NCI-H128 (cell line): ENCODE results near the gene CNTNAP1.

ENCODE experiments used
- DNase-seq: peaks from one replicate; lab custom pipeline; 2025; ENCODE audit not compliant: unreplicated experiment; lab: John Stamatoyannopoulos, UW

CNTNAP1 gene

DNA sequence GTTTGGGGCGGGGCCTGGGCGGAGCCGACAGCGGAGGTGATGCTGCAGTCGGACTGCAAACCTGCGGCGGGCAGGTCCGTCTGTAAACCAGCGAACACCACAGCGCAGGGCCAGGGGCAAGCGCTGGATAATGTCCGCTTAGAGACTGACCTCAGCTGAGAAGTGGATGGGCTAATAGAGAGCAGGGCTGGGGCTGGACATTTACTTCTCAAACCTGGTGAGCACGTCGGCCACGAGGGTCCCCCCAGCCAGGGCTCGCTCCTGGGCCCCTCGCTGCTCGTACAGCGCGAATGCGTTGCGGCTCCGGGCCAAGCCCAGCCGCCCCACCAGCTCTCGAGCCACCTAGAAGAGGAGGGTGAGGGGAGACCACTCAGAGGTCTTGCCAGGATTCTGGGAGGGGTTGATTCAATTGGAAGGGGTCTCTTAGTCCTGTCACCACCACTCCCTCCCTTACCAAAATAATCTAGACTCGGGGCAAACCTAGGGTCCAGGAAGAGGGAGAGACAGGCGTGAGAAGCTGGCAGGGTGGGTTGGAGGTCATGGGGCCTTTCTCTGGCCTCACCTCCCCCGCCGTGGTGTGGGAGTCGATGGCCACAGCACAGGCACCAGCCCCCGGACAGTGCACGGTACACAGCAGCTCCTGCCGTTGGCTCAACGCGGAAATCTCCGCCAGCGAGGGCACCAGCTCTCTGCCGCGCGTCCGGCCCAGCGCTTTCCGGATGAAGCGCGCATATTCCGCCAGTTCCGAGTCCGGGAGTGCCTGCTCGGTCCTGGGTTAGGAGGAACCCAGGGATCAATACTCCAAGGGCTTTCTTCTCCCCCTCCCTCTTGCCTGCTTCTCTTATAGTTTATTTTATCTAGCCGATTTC, 11.3 kb upstream of the CNTNAP1 start:
- DNase-seq, result no peak

DNA sequence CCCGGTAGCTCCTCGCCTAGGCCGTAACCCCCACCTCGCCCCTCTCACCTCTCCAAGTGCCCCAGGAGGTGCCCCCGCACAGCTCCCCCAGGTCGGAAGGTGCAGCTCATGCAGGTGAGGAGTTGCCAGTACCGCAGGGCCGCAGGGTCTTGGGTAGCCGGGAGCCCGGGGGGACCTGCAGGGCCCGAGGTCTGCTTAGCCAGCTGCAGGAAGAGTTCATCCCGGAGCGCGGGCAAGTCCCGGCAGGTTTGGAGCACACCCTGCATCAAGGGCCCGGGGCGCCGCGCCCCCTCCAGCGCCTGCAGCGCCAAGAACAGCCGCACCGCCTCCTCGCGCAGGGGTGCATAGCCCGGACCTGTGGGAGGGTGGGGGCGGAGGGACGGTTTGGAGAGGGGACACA, 10.3 kb upstream of the CNTNAP1 start:
- no peak for DNase-seq

DNA sequence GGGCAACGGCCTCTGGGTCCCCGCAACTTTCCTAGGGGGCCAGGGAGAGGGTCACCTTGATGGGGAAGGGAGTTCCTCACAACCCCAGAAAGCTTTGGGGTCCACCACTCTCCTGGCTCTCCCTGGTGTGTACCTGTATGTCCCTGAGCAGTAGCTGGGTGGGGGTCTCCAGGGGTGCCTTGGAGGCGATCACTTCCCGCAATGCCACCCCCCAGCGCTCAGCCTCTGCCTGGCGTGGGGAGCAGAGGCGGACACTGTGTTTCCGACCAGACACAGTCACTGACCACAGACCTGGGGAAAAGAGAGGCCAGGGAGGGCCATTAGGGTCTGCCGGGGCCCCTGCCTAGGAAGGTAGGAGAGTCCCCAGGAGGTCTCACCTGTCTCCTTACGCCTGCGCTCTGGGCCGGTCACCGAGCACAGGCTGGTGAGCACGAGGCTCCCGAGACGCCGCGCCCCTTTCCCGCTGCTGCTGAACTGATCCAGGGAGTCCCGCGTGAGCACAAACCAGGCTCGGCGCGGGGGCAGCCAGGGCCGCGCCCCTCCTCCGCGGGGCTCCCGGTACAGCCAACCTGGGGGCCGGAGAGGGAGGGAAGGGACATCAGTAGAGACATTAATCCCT, 9.0 kb upstream of the CNTNAP1 start:
- DNase-seq, result no peak

DNA sequence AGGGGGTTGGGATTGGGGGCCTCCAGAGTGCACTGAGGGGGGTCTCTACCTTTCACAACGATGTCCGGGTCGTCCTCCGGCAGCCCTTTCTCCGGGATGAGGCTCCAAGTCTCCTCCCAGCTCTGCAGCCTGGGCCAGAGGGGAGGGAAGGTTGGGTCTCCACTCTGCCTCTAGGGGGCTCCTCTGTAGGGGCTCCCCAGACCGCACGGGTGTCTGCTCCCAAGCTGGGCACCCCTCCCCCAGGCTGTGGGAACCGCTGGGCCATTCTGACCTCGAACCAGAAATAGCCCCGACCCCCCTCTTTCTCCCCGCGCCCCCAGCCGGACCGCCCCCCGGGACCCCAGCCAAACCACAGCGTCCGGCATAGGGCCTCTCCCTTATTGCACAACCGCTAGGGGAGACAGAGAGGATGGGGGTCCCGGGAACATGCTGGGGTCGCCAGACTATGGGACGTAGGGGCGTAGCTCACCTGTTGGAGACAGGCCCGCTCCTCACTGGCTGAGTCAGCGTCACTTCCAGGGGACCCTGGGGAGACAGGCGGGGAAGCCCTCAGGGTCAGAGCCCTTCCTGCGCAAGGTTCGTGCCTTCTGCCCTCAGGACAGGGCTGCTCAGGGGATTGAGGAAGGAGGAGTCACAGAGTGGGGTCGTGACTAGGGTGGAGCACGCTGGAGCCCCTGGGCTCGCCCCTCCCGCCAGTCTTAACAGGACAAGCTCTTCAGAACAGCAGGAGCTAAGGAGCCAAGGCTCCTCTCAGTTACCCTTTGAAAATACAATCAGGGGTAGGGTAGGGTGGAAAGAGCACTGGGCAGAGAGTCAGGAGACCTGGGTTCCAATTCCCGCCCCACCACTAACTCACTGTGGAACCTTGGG, 8.2 kb upstream of the CNTNAP1 start:
- DNase-seq, result no peak

DNA sequence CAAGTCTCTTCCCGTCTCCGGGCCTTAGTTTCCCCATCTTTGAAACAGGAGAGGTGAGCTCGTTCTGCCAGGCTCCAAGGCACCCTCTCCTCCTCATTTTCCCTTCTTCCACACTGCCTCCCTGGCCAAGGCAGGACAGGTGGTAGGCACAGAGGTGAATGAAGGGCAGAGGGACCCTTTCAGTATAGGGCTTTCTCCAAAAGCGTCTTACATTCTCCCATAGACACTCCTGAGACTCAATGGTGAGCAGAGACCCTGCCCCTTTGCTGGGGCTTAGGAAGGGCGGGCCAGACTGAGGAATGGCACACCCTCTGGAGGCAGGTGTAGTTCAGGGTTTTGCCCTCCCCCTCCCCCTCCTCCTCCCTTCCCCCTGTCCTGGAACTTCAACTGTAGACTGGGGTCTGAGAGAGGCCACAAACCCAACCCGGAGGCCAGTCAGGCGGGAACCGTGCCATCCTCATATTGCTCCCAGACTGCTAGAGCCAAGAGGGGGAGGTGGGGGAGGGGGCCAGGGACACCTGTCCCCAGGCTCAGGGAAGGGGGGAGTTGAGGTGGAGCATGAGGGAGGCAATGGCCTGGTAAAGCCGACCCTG, 7.5 kb upstream of the CNTNAP1 start:
- no peak for DNase-seq

DNA sequence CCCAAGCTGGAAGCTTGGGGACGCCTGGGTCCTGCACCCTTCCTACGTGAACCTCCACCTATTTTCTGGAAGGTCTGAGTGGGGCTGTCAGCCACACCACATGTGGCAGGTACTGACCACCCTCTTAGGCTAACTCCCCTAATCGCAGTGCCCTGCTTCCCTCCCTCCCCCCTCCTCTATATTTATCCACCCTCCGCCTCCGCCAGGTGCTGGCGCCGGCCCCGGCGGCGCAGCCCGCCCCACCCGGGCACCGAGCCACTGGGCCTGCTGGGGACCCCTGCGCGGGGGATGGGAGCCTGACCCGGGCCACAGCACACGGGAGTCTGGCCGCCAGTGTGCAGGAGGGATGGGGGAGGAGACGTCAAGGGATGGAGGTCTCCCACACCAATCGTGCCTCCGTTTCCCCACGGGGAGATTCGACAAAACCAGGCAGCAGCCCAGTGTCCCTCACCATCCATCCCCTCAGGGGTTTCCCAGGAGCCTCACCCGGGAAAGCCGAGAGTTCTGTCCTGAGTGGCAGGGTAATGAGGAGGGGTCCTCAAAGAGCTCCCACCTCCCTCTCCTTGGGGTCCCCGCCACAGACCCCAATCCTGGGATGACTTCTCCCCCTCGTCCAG, 6.9 kb upstream of the CNTNAP1 start:
- DNase-seq, result no peak

DNA sequence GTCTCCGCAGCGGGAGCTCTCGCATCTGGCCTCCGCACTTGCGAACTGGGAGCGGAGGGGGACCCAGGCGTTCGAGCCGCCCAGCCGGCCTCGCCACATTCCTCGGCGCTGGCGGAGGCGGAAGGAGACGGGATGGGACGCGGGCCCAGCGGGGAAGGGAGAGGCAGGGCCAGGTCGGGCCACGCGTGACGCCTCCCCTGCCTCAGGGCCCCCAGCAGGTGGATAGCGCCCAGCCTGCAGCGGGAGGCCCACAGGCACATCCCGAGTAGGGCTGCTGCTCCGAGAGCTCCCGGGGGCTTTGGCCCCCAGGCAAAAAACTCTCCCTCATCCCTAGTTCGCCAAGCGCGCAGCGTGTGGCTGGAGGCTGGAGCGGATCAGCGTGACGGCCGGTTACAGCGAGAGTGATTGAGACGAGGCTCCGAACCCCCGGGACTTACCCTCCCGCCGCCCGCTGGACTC, 6.3 kb upstream of the CNTNAP1 start:
- DNase-seq, result no peak

DNA sequence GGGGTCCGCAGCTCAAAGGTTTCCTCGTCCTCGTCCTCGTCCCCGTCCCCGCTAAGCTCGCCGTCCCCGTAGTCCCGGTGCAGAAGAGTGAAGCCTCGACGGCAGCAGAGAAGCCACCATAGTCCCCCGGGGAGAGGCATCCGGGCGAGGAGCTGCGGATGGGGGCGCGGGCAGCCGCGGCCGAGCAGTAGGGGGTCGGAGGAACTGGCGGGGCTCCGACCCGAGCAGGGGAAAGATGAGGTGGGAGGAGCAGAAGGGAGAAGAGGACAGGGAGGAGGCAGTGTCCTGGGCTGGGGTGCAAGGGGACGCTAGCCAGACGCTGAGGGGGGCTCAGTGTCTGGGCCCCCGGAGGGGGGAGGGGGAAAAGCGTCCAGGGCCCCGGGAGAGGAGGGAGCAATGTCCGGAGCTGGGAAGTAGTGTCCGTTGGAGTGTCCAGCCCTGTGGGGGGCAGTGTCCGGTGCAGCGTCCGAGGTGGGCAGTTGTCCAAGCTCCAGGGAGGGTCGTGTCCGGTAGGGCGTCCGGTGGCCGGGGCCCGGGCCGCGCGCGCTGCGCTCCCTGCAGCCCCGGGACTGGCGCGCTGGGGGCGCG, 5.8 kb upstream of the CNTNAP1 start, which contains the start of gene PLEKHH3:
PLEKHH3 (minus strand) TSS at position 571 of the 588 bp plus-strand sequence; CDS start at position 140, 431 bp downstream.
- no peak for DNase-seq

DNA sequence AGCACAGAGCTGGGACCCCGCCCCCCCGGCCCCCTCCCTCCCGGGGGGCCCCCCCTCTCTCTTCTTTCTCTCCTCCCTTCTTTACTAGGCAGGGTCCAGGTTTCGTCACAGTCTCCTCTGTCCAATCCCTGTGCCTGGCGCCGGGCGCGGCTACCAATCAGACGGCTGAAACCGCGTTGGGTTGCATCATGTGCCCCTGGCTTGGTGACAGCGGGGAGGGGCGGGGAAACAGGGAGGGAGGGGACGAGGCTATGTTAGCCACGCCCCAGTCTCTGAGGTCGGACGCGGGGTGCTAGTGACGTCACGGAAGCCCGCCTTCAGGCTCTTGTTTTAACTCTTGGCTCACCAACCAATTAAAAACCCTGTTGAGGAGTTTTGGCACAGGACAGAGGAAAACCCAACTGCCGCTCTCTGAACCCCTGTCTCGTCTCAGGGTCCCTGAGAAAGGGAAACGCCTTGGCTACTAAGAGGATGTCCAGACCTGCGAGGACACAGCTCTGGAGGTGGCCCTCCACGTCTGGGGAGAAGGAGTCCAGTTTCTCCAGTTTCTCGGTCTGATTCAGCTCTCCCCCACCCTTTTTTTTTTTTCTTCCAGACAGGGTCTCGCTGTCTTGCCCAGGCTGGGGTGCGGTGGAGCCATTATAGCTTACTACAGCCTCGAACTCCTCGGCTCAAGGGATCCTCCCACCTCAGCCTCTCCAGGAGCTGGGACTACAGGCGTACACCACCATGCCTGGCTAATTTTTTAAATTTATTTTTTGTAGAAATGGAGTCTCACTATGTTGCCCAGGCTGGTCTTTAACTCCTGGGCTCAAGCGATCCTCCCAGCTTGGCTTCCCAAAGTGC, 5.1 kb upstream of the CNTNAP1 start:
- peak; percentile 93 for DNase-seq

DNA sequence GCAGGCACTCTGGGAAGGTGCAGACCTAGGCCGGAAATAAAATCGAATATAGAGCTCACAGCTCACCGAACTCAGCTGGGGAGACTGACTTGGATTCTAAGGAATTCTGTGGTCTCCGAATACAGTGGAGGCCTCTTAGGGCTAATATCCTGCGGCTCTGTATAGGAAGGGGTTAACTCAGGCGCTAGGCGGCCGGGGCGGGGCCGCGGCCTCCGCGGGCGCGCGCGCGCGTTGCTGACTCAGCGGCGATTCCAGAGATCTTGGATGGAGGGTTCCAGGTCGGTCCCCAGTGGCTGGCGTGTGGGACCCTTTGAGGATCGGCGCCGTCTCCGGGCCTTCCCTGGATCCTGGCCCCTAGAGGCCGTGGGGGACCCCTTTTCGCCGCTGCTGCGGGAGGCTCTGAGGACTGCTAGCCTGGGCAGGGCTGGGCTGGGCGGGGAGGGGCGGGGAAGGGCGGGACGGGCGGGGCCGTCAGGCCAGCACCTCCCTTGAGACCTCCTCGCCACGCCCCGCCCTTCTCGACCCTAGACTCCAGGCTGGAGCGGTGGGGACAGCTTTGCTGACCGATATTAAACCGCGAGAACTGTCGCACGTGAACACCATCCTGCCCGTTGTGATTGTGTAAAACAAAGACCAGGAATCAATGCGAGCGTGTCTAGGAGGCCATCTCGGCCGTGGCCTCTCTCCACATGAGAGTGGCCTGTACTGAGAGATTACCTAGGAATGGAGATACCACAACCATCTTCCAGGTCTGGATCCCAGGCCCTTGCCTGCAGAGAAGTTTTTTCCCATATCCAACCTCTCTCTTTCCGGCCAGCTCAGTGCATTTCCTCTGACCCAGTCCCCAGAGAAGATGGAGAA, 4.2 kb upstream of the CNTNAP1 start:
- peak; percentile 42 for DNase-seq

DNA sequence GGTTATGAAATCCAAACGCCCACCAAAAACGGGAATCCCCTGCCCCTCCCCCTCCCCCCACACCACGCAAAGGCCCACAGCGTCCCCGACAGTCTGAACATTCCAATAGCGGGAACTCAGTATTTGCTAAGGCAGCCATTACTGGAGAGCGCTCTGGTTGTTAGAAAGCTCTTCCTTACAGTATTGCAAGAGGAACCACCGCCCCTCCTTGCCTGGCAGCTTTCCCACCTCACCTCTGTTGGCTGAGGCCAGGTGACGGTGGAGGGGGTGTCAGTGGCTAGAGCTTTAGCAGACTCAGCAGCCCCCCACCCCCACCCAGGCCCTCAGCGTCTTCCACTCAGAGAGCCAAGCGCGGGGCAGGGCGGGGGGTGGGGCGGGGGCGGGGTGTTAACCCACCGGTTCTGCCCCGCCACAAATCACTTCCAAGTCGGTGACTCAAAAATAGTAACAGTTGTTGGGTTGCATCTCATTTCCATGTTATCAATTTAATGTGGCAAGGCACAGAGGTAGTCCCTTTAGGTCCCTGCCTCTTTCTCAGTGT, 3.3 kb upstream of the CNTNAP1 start:
- no peak for DNase-seq

DNA sequence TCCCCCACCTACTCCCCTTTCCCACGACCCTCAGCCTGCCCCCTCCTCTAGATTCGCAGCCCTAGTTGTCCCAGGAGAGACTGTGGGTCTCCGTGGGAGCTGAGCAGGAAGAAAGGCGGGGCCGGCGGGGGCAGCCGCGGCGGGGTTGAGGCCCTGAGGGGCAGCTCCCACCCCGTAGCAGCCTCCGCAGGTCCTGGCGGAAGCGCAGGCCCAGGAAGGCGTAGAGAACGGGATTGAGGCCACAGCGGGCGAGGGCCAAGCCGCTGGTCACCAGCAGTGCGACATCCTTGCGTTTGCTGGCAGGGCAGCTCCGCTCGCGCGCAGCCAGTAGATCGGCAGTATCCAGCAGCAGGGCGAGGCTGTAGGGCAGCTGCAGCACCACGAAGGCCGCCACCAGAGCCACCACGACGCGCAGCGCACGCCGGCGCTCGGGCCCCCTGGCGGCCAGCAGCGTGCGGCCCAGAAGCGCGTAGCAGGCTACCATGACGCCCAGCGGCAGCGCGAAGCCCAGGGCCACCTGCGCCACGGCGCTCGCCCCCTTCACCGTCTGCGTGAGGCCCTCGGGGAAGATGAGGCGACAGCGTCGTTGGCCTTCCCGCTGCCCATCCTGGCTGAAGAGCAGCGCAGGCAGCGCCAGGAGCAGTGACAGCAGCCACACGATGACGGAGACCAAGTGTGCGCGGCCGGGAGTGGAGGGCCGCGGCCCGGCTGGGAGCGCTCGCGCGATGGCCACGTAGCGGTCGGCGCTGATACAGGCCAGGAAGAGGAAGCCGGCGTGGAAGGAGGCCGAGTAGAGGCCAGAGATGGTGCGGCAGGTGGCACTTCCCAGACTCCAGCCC, 2.6 kb upstream of the CNTNAP1 start:
- peak; percentile 24 for DNase-seq

DNA sequence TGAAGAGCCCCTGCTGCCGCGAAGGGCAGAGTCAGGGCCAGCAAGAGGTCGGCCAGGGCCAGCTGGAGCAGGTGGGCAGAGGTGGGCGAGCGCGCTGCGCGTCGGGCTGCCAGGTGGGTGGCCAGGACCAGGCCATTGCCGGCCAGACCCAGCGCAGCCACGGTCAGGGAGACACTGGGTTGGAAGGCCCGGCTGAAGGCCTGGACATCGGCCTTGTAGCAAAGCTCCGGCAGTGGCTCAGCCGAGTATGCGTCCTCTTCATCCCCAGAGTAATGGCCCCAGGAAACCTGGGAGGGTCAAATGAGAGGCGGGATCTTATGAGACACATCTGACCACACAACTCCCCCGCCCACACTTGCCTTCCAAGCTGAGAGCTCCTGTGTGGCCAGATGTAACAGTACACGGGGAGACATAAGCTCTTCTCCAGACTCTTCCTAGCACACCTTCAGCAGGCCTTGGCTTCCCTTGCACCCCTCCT, 2.0 kb upstream of the CNTNAP1 start:
- DNase-seq, result no peak

DNA sequence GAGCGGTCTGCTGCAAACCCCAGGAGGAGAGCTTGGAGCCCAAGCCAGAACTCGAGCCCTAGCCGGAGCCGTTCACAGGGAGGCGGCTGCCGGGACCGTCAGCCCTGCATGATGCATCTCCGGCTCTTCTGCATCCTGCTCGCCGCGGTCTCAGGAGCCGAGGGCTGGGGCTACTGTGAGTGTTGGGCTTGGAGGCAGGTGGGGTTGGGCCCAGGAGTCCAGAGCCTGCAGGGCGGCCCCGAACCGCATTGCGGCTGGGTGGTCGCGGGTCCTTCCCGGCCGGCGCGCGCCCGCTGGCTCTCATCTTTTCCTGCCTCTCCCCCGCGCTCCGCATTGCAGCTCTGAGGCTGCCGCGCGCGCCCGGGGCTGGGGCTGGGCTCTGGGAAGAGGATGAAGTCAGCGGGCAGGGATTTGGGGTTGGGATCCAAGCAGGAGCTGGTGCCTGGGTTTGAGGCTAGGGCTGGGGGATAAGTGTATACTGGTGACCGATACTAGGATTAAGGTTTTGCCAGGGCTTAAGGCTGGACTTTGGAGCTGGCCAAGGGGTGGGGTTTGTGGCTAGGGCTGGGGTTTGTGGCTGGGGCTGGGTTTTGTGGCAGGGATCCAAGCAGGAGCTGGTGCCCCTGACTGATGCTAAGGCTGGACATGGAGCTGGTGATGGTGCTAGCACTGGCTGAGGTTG, 532 bp downstream of the CNTNAP1 start:
- DNase-seq, result no peak

DNA sequence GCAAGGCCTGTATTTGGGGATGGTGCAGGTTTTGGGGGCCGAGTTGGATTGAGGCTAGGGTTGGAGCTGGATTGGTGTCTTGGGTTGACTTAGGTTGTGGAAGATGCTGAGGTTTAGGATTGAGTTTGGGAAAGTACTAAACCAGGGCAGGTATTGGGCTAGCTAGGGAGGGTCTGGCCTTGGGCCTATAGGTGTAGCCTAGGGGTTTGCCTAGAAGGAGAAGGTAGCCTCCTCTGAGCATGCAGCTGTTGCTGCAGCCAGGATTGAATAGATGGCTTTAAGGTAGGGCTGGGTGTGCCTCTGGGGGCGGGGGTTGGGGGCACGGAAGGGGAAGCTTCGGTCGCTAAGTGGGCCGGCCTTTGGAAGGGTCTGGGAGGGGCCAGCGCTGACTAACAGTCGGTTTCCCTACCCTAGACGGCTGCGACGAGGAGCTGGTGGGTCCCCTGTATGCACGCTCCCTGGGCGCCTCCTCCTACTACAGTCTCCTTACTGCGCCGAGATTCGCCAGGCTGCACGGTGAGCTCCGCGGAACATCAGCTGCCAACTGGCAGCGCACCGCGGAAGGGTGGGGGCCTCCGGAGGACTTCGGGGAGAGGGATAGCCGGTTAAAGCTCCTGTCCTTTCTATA, 1.2 kb downstream of the CNTNAP1 start:
- DNase-seq, result no peak

DNA sequence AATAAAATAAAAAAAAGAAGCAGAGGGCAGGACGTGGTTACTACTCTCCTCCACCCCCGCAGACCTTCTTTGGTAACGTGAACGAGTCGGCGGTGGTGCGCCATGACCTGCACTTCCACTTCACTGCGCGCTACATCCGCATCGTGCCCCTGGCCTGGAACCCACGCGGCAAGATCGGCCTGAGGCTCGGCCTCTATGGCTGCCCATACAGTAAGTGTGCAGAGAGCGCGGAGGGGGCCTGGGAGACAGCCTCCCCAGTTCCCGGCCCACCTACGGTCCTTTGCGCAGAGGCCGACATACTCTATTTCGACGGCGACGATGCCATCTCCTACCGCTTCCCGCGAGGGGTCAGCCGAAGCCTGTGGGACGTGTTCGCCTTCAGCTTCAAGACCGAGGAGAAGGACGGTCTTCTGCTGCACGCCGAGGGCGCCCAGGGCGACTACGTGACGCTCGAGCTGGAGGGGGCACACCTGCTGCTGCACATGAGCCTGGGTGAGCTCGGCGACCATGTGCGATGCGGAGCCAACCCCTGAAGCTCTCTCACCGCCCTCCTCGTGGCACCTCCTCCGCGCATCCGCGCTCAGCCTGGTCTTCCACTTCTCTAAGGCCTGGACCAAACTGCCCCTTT, 2.7 kb downstream of the CNTNAP1 start:
- DNase-seq, result no peak
